A549 (cell line): ENCODE results near the gene ARID5B. TPM values are rescaled to one million over a fixed set of nuclear protein-coding genes. Genes with fewer than 3 reads are reported as not detected.
A peak's percentile ranks its signal among the peaks of the same experiment; 100 is the strongest.

Source experiments
- ATAC-seq, 2 experiments: fragments of 200-7000 bp in 1 of 2; fragments of >200 bp in 1 of 2; cut with Nextera tagmentation in 1 of 2; cut with Tn5 transposase in 1 of 2; 3 replicates each; pipeline versions ENCODE4 v1.8.0 to v1.9.1; 2018 to 2020; ENCODE audit warnings: mild to moderate bottlenecking in 1 of 2, moderate library complexity in 1 of 2
- CTCF ChIA-PET: fragments of 300-600 bp; sonication (Branson Sonifier 250); formaldehyde crosslinking; extraction: SDS; loops from one replicate; lab custom pipeline; 2021; ENCODE audit warnings: antibody characterized with exemption, inconsistent platforms; lab: Yijun Ruan, JAX
- POLR2A ChIA-PET: fragments of 350-600 bp; formaldehyde crosslinking; extraction: SDS; loops from one replicate; lab custom pipeline; 2021; ENCODE audit warnings: antibody characterized with exemption, inconsistent platforms; lab: Yijun Ruan, JAX
- DNase-seq, 2 experiments: peaks; one replicate each; pipeline versions ENCODE4 v3.0.0 to v3.0.0-alpha.2; 2011 to 2016; ENCODE audit warnings: low read depth in 1 of 2, low spot score in 1 of 2
- FAIRE-seq: peaks from 2 replicates; lab custom pipeline; 2011; peaks lifted over from hg19 to GRCh38; lab: Jason Lieb, UNC
- H3K27ac ChIP-seq, 2 experiments: fragments of >200 bp; sonication (Bioruptor Twin); formaldehyde crosslinking; 3 replicates each; pipeline ENCODE4 v1.5.1; 2016 to 2017
- H3K4me1 ChIP-seq: fragments of >200 bp; sonication (Bioruptor Twin); formaldehyde crosslinking; 3 replicates; pipeline ENCODE4 v1.6.1; 2016
- H3K4me2 ChIP-seq: fragments of >200 bp; sonication (Bioruptor Twin); formaldehyde crosslinking; 3 replicates; pipeline ENCODE4 v1.6.1; 2016
- H3K4me3 ChIP-seq: fragments of >200 bp; sonication (Bioruptor Twin); formaldehyde crosslinking; 3 replicates; pipeline ENCODE4 v1.5.1; 2016
- H3K9me3 ChIP-seq: fragments of >200 bp; sonication (Bioruptor Twin); formaldehyde crosslinking; 3 replicates; pipeline ENCODE4 v1.6.1; 2016
- CBX8 ChIP-seq: fragments of 200-600 bp; sonication (generic); IDR thresholded peaks from 2 replicates; pipeline ENCODE4 v1.6.1; 2016
- CEBPB ChIP-seq, 2 experiments: fragments of >200 bp in 1 of 2; sonication (Bioruptor Twin) in 1 of 2; formaldehyde crosslinking in 1 of 2; IDR thresholded peaks; 2 replicates each; pipeline ENCODE4 v1.6.1; 2012 to 2016
- ELK1 ChIP-seq: fragments of 150-350 bp; IDR thresholded peaks from 2 replicates; pipeline ENCODE4 v1.6.1; 2014; ENCODE audit warnings: low read depth, mild to moderate bottlenecking, low read length
- FOSL2 ChIP-seq, 2 experiments: fragments of 450-650 bp in 1 of 2; fragments of >200 bp in 1 of 2; sonication (Bioruptor Twin) in 1 of 2; formaldehyde crosslinking; IDR thresholded peaks; 2 replicates each; pipeline versions ENCODE4 v1.5.0 to v1.6.1; 2016 to 2020; ENCODE audit warnings: mild to moderate bottlenecking in 1 of 2, moderate library complexity in 1 of 2
- JUN ChIP-seq, 2 experiments: fragments of >200 bp; sonication (Bioruptor Twin); formaldehyde crosslinking; IDR thresholded peaks; 2 replicates in 1 of 2; 3 replicates in 1 of 2; pipeline ENCODE4 v1.6.1; 2016 to 2017
- KDM1A ChIP-seq: fragments of 200-600 bp; sonication (generic); IDR thresholded peaks from 2 replicates; pipeline ENCODE4 v1.6.1; 2016; ENCODE audit warnings: low read depth, mild to moderate bottlenecking
- MAFK ChIP-seq: fragments of 450-650 bp; IDR thresholded peaks from 2 replicates; pipeline ENCODE4 v1.6.1; 2014; ENCODE audit not compliant: partially characterized antibody
- MYC ChIP-seq: IDR thresholded peaks from 2 replicates; pipeline ENCODE4 v1.6.1; 2012; ENCODE audit warnings: mild to moderate bottlenecking, inconsistent platforms, low read length, improper control_type of control experiment, borderline replicate concordance
- PHF8 ChIP-seq: fragments of 200-600 bp; sonication (generic); IDR thresholded peaks from 2 replicates; pipeline ENCODE4 v1.6.1; 2016; ENCODE audit warnings: low read depth, mild to moderate bottlenecking, antibody characterized with exemption, moderate library complexity, borderline replicate concordance
- POLR2AphosphoS2 ChIP-seq: conservative IDR thresholded peaks from 2 replicates; pipeline ENCODE4 v1.6.1; 2012; ENCODE audit warnings: low read length, improper control_type of control experiment, inconsistent platforms
- RAD21 ChIP-seq, 2 experiments: fragments of >200 bp in 1 of 2; sonication (Bioruptor Twin) in 1 of 2; formaldehyde crosslinking in 1 of 2; IDR thresholded peaks in 1 of 2; conservative IDR thresholded peaks in 1 of 2; 2 replicates in 1 of 2; 3 replicates in 1 of 2; pipeline ENCODE4 v1.6.1; 2012 to 2018; ENCODE audit warnings: inconsistent platforms in 1 of 2
- RARB ChIP-seq: fragments of 250-450 bp; sonication (Bioruptor Pico); IDR thresholded peaks from 2 replicates; pipeline ENCODE4 v1.8.0; 2021; ENCODE audit warnings: mild to moderate bottlenecking, moderate library complexity
- RCOR1 ChIP-seq: fragments of 150-350 bp; IDR thresholded peaks from 2 replicates; pipeline ENCODE4 v1.6.1; 2014; ENCODE audit warnings: antibody characterized with exemption, low read length, low read depth
- RNF2 ChIP-seq: fragments of 200-600 bp; sonication (generic); IDR thresholded peaks from 2 replicates; pipeline ENCODE4 v1.6.1; 2016; ENCODE audit warnings: low read depth, mild to moderate bottlenecking, antibody characterized with exemption, moderate library complexity, borderline replicate concordance
- SREBF2 ChIP-seq: fragments of 450-650 bp; IDR thresholded peaks from 2 replicates; pipeline ENCODE4 v1.6.1; 2014; ENCODE audit warnings: mild to moderate bottlenecking, moderate library complexity
- TP53 ChIP-seq: fragments of 250-450 bp; sonication (Bioruptor Pico); IDR thresholded peaks from 2 replicates; pipeline ENCODE4 v1.5.0; 2021; ENCODE audit warnings: mild to moderate bottlenecking, moderate library complexity
- ZSCAN20 ChIP-seq: fragments of 250-450 bp; sonication (Bioruptor Pico); IDR thresholded peaks from 2 replicates; pipeline ENCODE4 v1.8.0; 2022; ENCODE audit warnings: mild to moderate bottlenecking, moderate library complexity
- WGBS: methylation state at CpG from one replicate; pipeline ENCODE4 v1.1.6; 2017; ENCODE audit errors: missing lambda C conversion rate; 5-methylcytosine and 5-hydroxymethylcytosine counted together
- polyA plus RNA-seq, 4 experiments: library from polyadenylated mRNA; depleted of rRNA in 3 of 4; stranded (reverse); fragments of >200 nt; fragmentation: RNase III in 1 of 4; extraction: RNeasy Plus Mini Kit Qiagen cat#74134 plus additional on column Dnase treatment in 1 of 4; gene quantifications; 2 replicates in 3 of 4; 3 replicates in 1 of 4; pipeline ENCODE4 v1.2.3, GENCODE V29; 2011 to 2017
- TF ChIP-seq, protein P1 (sequence below): fragments of >200 bp; sonication (Bioruptor Twin); formaldehyde crosslinking; IDR thresholded peaks from 3 replicates; pipeline ENCODE4 v1.6.1; 2016
- TF ChIP-seq, protein P2 (sequence below): fragments of 250-450 bp; sonication (Bioruptor Pico); IDR thresholded peaks from 2 replicates; pipeline ENCODE4 v1.5.0; 2021; ENCODE audit warnings: mild to moderate bottlenecking, moderate library complexity, borderline replicate concordance
- TF ChIP-seq, protein P3 (sequence below): fragments of 250-450 bp; sonication (Bioruptor Pico); IDR thresholded peaks from 2 replicates; pipeline ENCODE4 v1.5.0; 2020; ENCODE audit warnings: low read depth, mild to moderate bottlenecking, moderate library complexity
- TF ChIP-seq, protein P4 (sequence below): fragments of >200 bp; sonication (Bioruptor Twin); formaldehyde crosslinking; IDR thresholded peaks from 2 replicates; pipeline ENCODE4 v1.6.1; 2016
- TF ChIP-seq, protein P5 (sequence below): fragments of 450-650 bp; IDR thresholded peaks from 2 replicates; pipeline ENCODE4 v1.6.1; 2014; ENCODE audit warnings: antibody characterized with exemption
- TF ChIP-seq, protein P6 (sequence below): fragments of >200 bp; sonication (Bioruptor Twin); formaldehyde crosslinking; IDR thresholded peaks from 3 replicates; pipeline ENCODE4 v1.5.1; 2016
- TF ChIP-seq, protein P7 (sequence below): fragments of 200-600 bp; sonication (generic); IDR thresholded peaks from 2 replicates; pipeline ENCODE4 v1.6.1; 2016; ENCODE audit warnings: antibody characterized with exemption, mild to moderate bottlenecking, moderate library complexity

The ARID5B gene
- polyA plus RNA-seq, 2 of the 4 experiments (the other 2 are of a cell fraction): 0.75 to 1.6 TPM

GRCh38 chr10:61904733-61905725 lies 3.5 kb downstream of the ARID5B start:
- ChIA-PET CTCF (interaction anchor here (0.6 to 3.0 kb wide), 6 partner anchors 8 to 148 kb away, joined by 3 to 12 read pairs (median 3); no protein-coding TSS in a partner anchor), POLR2A (no interaction called here)
- Histone ChIP-seq H3K4me2 (peak overlapping the region; percentile 77), H3K9me3 (no peaks in the 10 kb centered on the region), H3K4me1 (peaks cover 13% of the 10 kb centered on the region), H3K4me3 (no peak overlapping the region), H3K27ac (no peak overlapping the region; a peak in 1 of 6 replicates)
- DNase-seq (peak; percentile 47 to 55), ATAC-seq (0 out of 6 replicates have a peak, but pooled peaks of 1 of the 2 experiments have one; percentile 25), FAIRE-seq (no peak)
- WGBS: 48% methylated on average over 6 of the region's 6 CpGs
- TF ChIP-seq MAFK (peak; percentile 45), KDM1A (no peak), MYC (no peak), SREBF2 (no peak), ZSCAN20 (CRISPR knock-in tag) (no peak), CBX8 (no peak), RNF2 (no peak), ELK1 (no peak), RAD21 (conservative IDR thresholded peaks at IDR 0.05 in 1 of 2, IDR thresholded peaks at IDR 0.05 in 1 of 2) (peak in 1 of 2 experiments; percentile 24; a peak in 1 of 5 replicates), TP53 (CRISPR knock-in tag) (no peak), RARB (no peak), RCOR1 (no peak), POLR2AphosphoS2 (no peak), PHF8 (no peak), CEBPB (IDR thresholded peaks at IDR 0.05) (peak; percentile 9 to 38; a peak in 3 of 4 replicates), JUN (IDR thresholded peaks at IDR 0.05) (no peak), FOSL2 (IDR thresholded peaks at IDR 0.05) (no peak), FOSL2 (CRISPR knock-in tag; IDR thresholded peaks at IDR 0.05) (peak; percentile 17; the same call in 1 of the 2 replicates)
- TF ChIP-seq, protein P1, sequence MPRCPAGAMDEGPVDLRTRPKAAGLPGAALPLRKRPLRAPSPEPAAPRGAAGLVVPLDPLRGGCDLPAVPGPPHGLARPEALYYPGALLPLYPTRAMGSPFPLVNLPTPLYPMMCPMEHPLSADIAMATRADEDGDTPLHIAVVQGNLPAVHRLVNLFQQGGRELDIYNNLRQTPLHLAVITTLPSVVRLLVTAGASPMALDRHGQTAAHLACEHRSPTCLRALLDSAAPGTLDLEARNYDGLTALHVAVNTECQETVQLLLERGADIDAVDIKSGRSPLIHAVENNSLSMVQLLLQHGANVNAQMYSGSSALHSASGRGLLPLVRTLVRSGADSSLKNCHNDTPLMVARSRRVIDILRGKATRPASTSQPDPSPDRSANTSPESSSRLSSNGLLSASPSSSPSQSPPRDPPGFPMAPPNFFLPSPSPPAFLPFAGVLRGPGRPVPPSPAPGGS: no peak
- TF ChIP-seq, protein P2, sequence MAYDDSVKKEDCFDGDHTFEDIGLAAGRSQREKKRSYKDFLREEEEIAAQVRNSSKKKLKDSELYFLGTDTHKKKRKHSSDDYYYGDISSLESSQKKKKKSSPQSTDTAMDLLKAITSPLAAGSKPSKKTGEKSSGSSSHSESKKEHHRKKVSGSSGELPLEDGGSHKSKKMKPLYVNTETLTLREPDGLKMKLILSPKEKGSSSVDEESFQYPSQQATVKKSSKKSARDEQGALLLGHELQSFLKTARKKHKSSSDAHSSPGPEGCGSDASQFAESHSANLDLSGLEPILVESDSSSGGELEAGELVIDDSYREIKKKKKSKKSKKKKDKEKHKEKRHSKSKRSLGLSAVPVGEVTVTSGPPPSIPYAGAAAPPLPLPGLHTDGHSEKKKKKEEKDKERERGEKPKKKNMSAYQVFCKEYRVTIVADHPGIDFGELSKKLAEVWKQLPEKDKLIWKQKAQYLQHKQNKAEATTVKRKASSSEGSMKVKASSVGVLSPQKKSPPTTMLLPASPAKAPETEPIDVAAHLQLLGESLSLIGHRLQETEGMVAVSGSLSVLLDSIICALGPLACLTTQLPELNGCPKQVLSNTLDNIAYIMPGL: no peak
- TF ChIP-seq, protein P3, sequence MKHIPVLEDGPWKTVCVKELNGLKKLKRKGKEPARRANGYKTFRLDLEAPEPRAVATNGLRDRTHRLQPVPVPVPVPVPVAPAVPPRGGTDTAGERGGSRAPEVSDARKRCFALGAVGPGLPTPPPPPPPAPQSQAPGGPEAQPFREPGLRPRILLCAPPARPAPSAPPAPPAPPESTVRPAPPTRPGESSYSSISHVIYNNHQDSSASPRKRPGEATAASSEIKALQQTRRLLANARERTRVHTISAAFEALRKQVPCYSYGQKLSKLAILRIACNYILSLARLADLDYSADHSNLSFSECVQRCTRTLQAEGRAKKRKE (CRISPR knock-in tag): no peak
- TF ChIP-seq, protein P4, sequence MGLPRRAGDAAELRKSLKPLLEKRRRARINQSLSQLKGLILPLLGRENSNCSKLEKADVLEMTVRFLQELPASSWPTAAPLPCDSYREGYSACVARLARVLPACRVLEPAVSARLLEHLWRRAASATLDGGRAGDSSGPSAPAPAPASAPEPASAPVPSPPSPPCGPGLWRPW: no peak
- TF ChIP-seq, protein P5, sequence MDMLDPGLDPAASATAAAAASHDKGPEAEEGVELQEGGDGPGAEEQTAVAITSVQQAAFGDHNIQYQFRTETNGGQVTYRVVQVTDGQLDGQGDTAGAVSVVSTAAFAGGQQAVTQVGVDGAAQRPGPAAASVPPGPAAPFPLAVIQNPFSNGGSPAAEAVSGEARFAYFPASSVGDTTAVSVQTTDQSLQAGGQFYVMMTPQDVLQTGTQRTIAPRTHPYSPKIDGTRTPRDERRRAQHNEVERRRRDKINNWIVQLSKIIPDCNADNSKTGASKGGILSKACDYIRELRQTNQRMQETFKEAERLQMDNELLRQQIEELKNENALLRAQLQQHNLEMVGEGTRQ: no peak
- TF ChIP-seq, protein P6, sequence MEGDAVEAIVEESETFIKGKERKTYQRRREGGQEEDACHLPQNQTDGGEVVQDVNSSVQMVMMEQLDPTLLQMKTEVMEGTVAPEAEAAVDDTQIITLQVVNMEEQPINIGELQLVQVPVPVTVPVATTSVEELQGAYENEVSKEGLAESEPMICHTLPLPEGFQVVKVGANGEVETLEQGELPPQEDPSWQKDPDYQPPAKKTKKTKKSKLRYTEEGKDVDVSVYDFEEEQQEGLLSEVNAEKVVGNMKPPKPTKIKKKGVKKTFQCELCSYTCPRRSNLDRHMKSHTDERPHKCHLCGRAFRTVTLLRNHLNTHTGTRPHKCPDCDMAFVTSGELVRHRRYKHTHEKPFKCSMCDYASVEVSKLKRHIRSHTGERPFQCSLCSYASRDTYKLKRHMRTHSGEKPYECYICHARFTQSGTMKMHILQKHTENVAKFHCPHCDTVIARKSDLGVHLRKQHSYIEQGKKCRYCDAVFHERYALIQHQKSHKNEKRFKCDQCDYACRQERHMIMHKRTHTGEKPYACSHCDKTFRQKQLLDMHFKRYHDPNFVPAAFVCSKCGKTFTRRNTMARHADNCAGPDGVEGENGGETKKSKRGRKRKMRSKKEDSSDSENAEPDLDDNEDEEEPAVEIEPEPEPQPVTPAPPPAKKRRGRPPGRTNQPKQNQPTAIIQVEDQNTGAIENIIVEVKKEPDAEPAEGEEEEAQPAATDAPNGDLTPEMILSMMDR: peak; percentile 6; the same call in 1 of the 3 replicates
- TF ChIP-seq, protein P7, sequence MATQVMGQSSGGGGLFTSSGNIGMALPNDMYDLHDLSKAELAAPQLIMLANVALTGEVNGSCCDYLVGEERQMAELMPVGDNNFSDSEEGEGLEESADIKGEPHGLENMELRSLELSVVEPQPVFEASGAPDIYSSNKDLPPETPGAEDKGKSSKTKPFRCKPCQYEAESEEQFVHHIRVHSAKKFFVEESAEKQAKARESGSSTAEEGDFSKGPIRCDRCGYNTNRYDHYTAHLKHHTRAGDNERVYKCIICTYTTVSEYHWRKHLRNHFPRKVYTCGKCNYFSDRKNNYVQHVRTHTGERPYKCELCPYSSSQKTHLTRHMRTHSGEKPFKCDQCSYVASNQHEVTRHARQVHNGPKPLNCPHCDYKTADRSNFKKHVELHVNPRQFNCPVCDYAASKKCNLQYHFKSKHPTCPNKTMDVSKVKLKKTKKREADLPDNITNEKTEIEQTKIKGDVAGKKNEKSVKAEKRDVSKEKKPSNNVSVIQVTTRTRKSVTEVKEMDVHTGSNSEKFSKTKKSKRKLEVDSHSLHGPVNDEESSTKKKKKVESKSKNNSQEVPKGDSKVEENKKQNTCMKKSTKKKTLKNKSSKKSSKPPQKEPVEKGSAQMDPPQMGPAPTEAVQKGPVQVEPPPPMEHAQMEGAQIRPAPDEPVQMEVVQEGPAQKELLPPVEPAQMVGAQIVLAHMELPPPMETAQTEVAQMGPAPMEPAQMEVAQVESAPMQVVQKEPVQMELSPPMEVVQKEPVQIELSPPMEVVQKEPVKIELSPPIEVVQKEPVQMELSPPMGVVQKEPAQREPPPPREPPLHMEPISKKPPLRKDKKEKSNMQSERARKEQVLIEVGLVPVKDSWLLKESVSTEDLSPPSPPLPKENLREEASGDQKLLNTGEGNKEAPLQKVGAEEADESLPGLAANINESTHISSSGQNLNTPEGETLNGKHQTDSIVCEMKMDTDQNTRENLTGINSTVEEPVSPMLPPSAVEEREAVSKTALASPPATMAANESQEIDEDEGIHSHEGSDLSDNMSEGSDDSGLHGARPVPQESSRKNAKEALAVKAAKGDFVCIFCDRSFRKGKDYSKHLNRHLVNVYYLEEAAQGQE: no peak
